Stomach (tissue), 9 donors: ENCODE data around the gene UBE2V1. TPM values are rescaled to one million over a fixed set of nuclear protein-coding genes. Genes with fewer than 3 reads are reported as not detected.

Experiments used
- DNase-seq, 2 donors: peaks; one replicate each; pipeline versions ENCODE4 v3.0.0 to v3.0.0-alpha.2; 2013 to 2019
- H3K27ac ChIP-seq, 5 donors: fragments of 200-600 bp in 4 of 5; sonication (generic) in 4 of 5; one replicate each; pipeline ENCODE4 v1.5.1; 2013 to 2019; ENCODE audit warnings: mild to moderate bottlenecking in 1 of 5, moderate library complexity in 1 of 5
- H3K27me3 ChIP-seq, 3 donors: fragments of 200-600 bp; sonication (generic); one replicate each; pipeline ENCODE4 v1.5.1; 2017 to 2019; ENCODE audit warnings: mixed run types in 1 of 3
- H3K36me3 ChIP-seq, 4 donors: fragments of 200-600 bp; sonication (generic); 1 replicate in 3 of 4; 2 replicates in 1 of 4; pipeline ENCODE4 v1.5.1; 2016 to 2019
- H3K4me1 ChIP-seq, 4 donors: fragments of 200-600 bp; sonication (generic); one replicate each; pipeline ENCODE4 v1.5.1; 2016 to 2019
- H3K4me3 ChIP-seq, 4 donors: fragments of 200-600 bp; sonication (generic) in 3 of 4; one replicate each; pipeline ENCODE4 v1.5.1; 2016 to 2019; ENCODE audit warnings: mild to moderate bottlenecking in 1 of 4
- H3K9me3 ChIP-seq, 4 donors: fragments of 200-600 bp; sonication (generic); one replicate each; pipeline ENCODE4 v1.5.1; 2016 to 2019
- CTCF ChIP-seq, 7 experiments: fragments of 450-650 bp in 4 of 7; fragments of 200-600 bp in 3 of 7; sonication (generic) in 3 of 7; IDR thresholded peaks; one replicate each; pipeline ENCODE4 v1.5.1; 2016 to 2019; ENCODE audit warnings: antibody characterized with exemption in 7 of 7, control low read depth in 2 of 7, mild to moderate bottlenecking in 1 of 7
- EP300 ChIP-seq: sonication (generic); formaldehyde crosslinking; IDR thresholded peaks from one replicate; pipeline ENCODE4 v1.6.1; 2017; ENCODE audit warnings: antibody characterized with exemption
- POLR2A ChIP-seq, 4 donors: fragments of 450-650 bp; IDR thresholded peaks; one replicate each; pipeline ENCODE4 v1.6.1; 2016; ENCODE audit warnings: antibody characterized with exemption in 4 of 4, control low read depth in 2 of 4, mild to moderate bottlenecking in 1 of 4, moderate library complexity in 1 of 4
- POLR2AphosphoS5 ChIP-seq, 3 donors: sonication (generic); formaldehyde crosslinking; IDR thresholded peaks; one replicate each; pipeline ENCODE4 v1.6.1; 2016; ENCODE audit warnings: antibody characterized with exemption in 3 of 3
- WGBS, 5 donors: extraction: QIAGEN DNeasy Blood & Tissue Kit in 3 of 5; methylation state at CpG; one replicate each; pipeline versions ENCODE4 v1.1.5 to v1.1.7; 2013 to 2018; 5-methylcytosine and 5-hydroxymethylcytosine counted together
- intact Hi-C: fragments of 100-400 bp; cut with DNase I; formaldehyde crosslinking; loops from one replicate; pipeline ENCODE4 v1.15.1; 2023; ENCODE audit warnings: low total_unique reads
- polyA plus RNA-seq, 3 donors: library from polyadenylated mRNA; stranded (reverse); fragments of 200-250 nt; gene quantifications; one replicate each; pipeline ENCODE4 v1.2.3, GENCODE V29; 2013
- total RNA-seq, 5 donors: library from RNA; depleted of rRNA; stranded (reverse); fragments of >200 nt; gene quantifications; one replicate each; pipeline versions ENCODE4 v1.1.0 to v1.2.3, GENCODE V29; 2014 to 2016
- donor health status: healthy with polysubstance abuse.
- donor health status: Bipolar disorder and iron deficiency.
- donor health status: healthy.

UBE2V1 gene
- total and polyA plus RNA-seq, 8 donors: 52.6 to 111 (median 72.5) TPM

DNA sequence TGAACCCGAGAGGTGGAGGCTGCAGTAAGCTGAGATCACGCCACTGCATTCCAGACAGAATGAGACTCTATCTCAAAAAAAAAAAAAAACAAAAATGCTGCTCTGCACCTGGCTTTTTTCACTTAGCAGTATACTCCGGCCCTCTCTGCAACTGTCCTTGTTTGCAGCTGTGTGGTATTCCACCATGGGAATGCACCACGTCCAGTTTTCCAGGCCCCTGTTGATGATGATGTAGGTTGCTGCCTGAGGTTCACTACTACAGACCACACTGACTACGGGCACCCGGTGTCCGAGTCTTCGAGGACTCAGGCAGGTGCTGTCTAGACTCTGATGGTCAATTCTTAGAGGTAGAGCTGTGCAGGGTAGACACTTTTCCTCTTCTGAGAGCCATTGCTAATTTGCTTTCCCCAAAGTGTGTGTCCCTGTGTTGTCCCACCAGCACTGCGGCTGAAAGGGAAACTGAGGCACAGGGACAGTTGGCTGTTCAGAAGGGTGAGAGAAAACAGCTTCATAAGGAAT lies 56.5 kb downstream of the UBE2V1 start:
- Histone ChIP-seq H3K4me1 (peaks cover 10 to 33% (median 23%) of the 10 kb centered on the region in 4 donors), H3K9me3 (no peaks in the 10 kb centered on the region), H3K27me3 (peaks cover 0 to 13% (median 0%) of the 10 kb centered on the region in 3 donors), H3K36me3 (no peaks in the 10 kb centered on the region), H3K4me3 (no peak overlapping the region), H3K27ac (no peak overlapping the region)
- DNase-seq: no peak
- intact Hi-C loops: no loop called here
- WGBS, 5 donors: 89 to 98% (median 96%) methylated on average over 9 of the region's 9 CpGs
- TF ChIP-seq POLR2AphosphoS5 (IDR thresholded peaks at IDR 0.05) (no peak), CTCF (IDR thresholded peaks at IDR 0.05) (no peak), POLR2A (IDR thresholded peaks at IDR 0.05) (no peak), EP300 (no peak)

- DNase-seq: no peak
- no peaks in the 10 kb centered on the region for H3K9me3 ChIP-seq
- no peak overlapping the region for H3K4me3 ChIP-seq
- H3K27me3 ChIP-seq: peaks cover 0 to 13% (median 0%) of the 10 kb centered on the region in 3 donors
- H3K27ac ChIP-seq: peak overlapping the region in 1 of 5 donors; percentile 50
- intact Hi-C loops: no loop called here
- no peak for TF ChIP-seq POLR2A (IDR thresholded peaks at IDR 0.05)
- no peak for TF ChIP-seq CTCF (IDR thresholded peaks at IDR 0.05)
- no peak for TF ChIP-seq EP300
- no peak for TF ChIP-seq POLR2AphosphoS5 (IDR thresholded peaks at IDR 0.05)
- no peaks in the 10 kb centered on the region for H3K36me3 ChIP-seq
- 71 to 83% (median 74%) methylated on average over 14 of the region's 14 CpGs for whole genome bisulfite sequencing, 5 donors
- H3K4me1 ChIP-seq: peaks cover 10 to 33% (median 23%) of the 10 kb centered on the region in 4 donors
These were observed 57.3 kb downstream of the UBE2V1 start for GRCh38 chr20:50055524-50056083.

DNA sequence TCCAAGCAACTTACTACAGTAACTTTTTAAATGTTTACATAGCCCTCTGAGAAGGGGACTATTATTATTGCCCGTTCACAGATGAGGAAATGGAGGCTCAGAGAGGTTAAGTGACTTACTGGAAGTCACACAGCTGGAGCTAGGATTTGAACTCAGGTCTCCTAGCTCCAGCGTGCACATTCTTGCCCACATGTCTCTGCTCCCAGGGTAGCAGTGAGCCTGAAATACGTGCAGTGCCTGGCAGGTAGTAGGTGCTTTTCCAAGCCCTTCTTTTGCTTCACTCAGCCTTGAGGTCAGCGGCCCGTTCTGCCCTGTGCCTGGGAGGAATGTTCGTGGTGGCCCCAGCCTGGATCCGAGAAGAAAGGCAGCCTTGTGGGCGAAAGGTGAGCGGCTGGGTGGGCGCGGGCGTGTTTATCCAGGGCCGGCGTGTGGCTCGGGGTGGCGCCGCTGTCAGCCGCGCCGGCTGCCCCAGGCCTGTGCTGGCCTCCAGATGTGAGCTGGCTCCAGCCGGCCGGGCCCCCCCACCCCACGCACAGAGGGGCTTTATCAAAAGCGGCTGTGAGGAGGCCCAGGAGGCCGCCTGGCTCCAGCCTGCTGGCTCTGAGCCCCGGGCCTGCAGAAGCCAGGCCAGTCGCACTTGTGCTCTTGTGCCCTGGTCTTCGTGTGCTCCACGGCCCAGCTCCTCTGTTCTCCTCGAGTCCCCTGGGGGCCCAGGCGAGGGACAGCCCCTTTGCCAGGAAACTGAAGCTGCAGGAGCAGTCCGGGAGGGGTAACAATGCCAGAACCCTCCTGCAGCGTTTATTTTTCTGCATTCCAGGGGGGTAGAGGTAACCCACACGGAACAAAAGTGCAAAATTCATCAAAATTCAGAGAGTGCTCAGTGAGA lies 58.1 kb downstream of the UBE2V1 start:
- peaks cover 10 to 33% (median 23%) of the 10 kb centered on the region in 4 donors for H3K4me1 ChIP-seq
- TF ChIP-seq EP300 (no peak), POLR2A (IDR thresholded peaks at IDR 0.05) (no peak), CTCF (IDR thresholded peaks at IDR 0.05) (no peak), POLR2AphosphoS5 (IDR thresholded peaks at IDR 0.05) (no peak)
- no peaks in the 10 kb centered on the region for H3K9me3 ChIP-seq
- peak; percentile 37 to 89 for DNase-seq
- 15 to 32% (median 24%) methylated on average over 24 to 34 of the region's 34 CpGs for WGBS, 5 donors
- no peaks in the 10 kb centered on the region for H3K36me3 ChIP-seq
- peaks cover 0 to 13% (median 0%) of the 10 kb centered on the region in 3 donors for H3K27me3 ChIP-seq
- peak overlapping the region in 1 of 5 donors; percentile 50 for H3K27ac ChIP-seq
- intact Hi-C loops: no loop called here
- no peak overlapping the region for H3K4me3 ChIP-seq

DNA sequence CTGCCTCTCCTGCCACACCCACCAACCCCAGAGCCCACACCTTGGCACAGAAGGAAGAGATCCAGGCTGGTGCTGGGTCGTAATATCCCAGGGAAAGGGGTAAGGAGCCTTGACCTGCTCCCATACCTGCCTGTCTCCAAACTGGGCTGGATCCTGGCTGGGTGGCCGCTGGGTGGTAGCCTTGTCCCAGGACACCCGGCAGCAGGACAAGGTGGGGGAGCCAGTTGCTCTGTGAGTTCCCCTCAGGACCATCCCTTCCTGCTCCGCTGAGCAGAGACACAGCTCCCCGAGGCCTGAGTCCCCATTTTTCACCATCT lies 58.8 kb downstream of the UBE2V1 start:
- intact Hi-C loops: no loop called here
- no peaks in the 10 kb centered on the region for H3K36me3 ChIP-seq
- H3K9me3 ChIP-seq: no peaks in the 10 kb centered on the region
- peaks cover 0 to 13% (median 0%) of the 10 kb centered on the region in 3 donors for H3K27me3 ChIP-seq
- no peak for DNase-seq
- WGBS, 5 donors: 45 to 73% (median 52%) methylated on average over 4 to 5 of the region's 5 CpGs
- no peak overlapping the region for H3K4me3 ChIP-seq
- H3K27ac ChIP-seq: no peak overlapping the region
- TF ChIP-seq POLR2AphosphoS5 (IDR thresholded peaks at IDR 0.05): no peak
- TF ChIP-seq POLR2A (IDR thresholded peaks at IDR 0.05): no peak
- TF ChIP-seq CTCF (IDR thresholded peaks at IDR 0.05): no peak
- no peak for TF ChIP-seq EP300
- H3K4me1 ChIP-seq: peaks cover 10 to 33% (median 23%) of the 10 kb centered on the region in 4 donors
